Neural cell (in vitro differentiated cells): Measurements from ENCODE around the gene FHOD1. TPM values are rescaled to one million over a fixed set of nuclear protein-coding genes. Genes with fewer than 3 reads are reported as not detected.

ENCODE experiments used
- H2AFZ ChIP-seq: fragments of 200-600, 300-800 bp; sonication (generic), shearing (Covaris generic); 2 replicates; pipeline ENCODE4 v1.6.0; 2014; ENCODE audit warnings: low read depth, mild to moderate bottlenecking, antibody characterized with exemption, low read length, moderate library complexity
- H3F3A ChIP-seq: fragments of 200-600 bp; shearing (Covaris generic); 2 replicates; pipeline ENCODE4 v1.6.1; 2016; ENCODE audit warnings: mild to moderate bottlenecking, moderate library complexity, mixed read lengths, antibody characterized with exemption, low read length; ENCODE audit not compliant: insufficient read depth, poor library complexity, severe bottlenecking
- H3K27ac ChIP-seq: fragments of 200-600, 300-800 bp; sonication (generic), shearing (Covaris generic); 2 replicates; pipeline ENCODE4 v1.5.1; 2014; ENCODE audit warnings: mild to moderate bottlenecking, low read length, moderate library complexity
- H3K27me3 ChIP-seq: fragments of 300-800, 200-600 bp; sonication (generic), shearing (Covaris generic); 2 replicates; pipeline ENCODE4 v1.6.0; 2014; ENCODE audit warnings: mild to moderate bottlenecking, low read depth, low read length, moderate library complexity; ENCODE audit not compliant: insufficient read depth
- H3K36me3 ChIP-seq: fragments of 300-800, 200-600 bp; sonication (generic), shearing (Covaris generic); 2 replicates; pipeline ENCODE4 v1.5.1; 2014; ENCODE audit warnings: mild to moderate bottlenecking, antibody characterized with exemption, low read length, moderate library complexity; ENCODE audit not compliant: insufficient read depth
- H3K4me2 ChIP-seq: fragments of 300-800, 200-600 bp; sonication (generic), shearing (Covaris generic); 2 replicates; pipeline ENCODE4 v1.6.0; 2014; ENCODE audit warnings: mild to moderate bottlenecking, low read length
- H3K4me3 ChIP-seq: fragments of 300-800, 200-600 bp; sonication (generic), shearing (Covaris generic); 2 replicates; pipeline ENCODE4 v1.5.1; 2014; ENCODE audit warnings: mild to moderate bottlenecking, low read length, moderate library complexity
- H3K79me2 ChIP-seq: fragments of 200-600 bp; shearing (Covaris generic); replicated peaks from 2 replicates; pipeline ENCODE4 v1.6.0; 2014; ENCODE audit warnings: mild to moderate bottlenecking, low read length, moderate library complexity; ENCODE audit not compliant: insufficient read depth
- H3K9ac ChIP-seq: fragments of 300-800, 200-600 bp; sonication (generic), shearing (Covaris generic); 2 replicates; pipeline ENCODE4 v1.6.1; 2016; ENCODE audit warnings: mild to moderate bottlenecking, low read length, mixed read lengths
- H3K9me2 ChIP-seq: fragments of 200-600 bp; shearing (Covaris generic); 2 replicates; pipeline ENCODE4 v1.6.1; 2016; ENCODE audit warnings: mild to moderate bottlenecking, low read length, mixed read lengths; ENCODE audit not compliant: insufficient read depth
- H3K9me3 ChIP-seq: fragments of 200-600, 300-800 bp; sonication (generic), shearing (Covaris generic); 2 replicates; pipeline ENCODE4 v1.6.1; 2016; ENCODE audit warnings: mild to moderate bottlenecking, mixed run types, low read length, moderate library complexity, mixed read lengths
- H4K20me1 ChIP-seq: fragments of 200-600 bp; shearing (Covaris generic); 2 replicates; pipeline ENCODE4 v1.6.1; 2016; ENCODE audit warnings: mild to moderate bottlenecking, mixed run types; ENCODE audit not compliant: insufficient read depth
- EP300 ChIP-seq: fragments of 450-650 bp; conservative IDR thresholded peaks from 2 replicates; pipeline ENCODE4 v1.6.1; 2014; ENCODE audit warnings: antibody characterized with exemption, mild to moderate bottlenecking, moderate library complexity; ENCODE audit not compliant: poor library complexity, severe bottlenecking
- EZH2 ChIP-seq: fragments of 200-600, 300-800 bp; shearing (Covaris generic), sonication (generic); IDR thresholded peaks from 2 replicates; pipeline ENCODE4 v1.6.1; 2014; ENCODE audit warnings: antibody characterized with exemption, low read length, borderline replicate concordance, mild to moderate bottlenecking; ENCODE audit not compliant: insufficient read depth, poor library complexity, severe bottlenecking
- MXI1 ChIP-seq: fragments of 450-650 bp; conservative IDR thresholded peaks from 2 replicates; pipeline ENCODE4 v1.6.1; 2014; ENCODE audit warnings: antibody characterized with exemption, mild to moderate bottlenecking; ENCODE audit not compliant: poor library complexity, severe bottlenecking
- POLR2AphosphoS5 ChIP-seq: IDR thresholded peaks from 2 replicates; pipeline ENCODE4 v1.6.1; 2012
- RAD21 ChIP-seq: fragments of 450-650 bp; conservative IDR thresholded peaks from 2 replicates; pipeline ENCODE4 v1.6.1; 2014; ENCODE audit warnings: antibody characterized with exemption, mild to moderate bottlenecking, moderate library complexity
- SMC3 ChIP-seq: fragments of 450-650 bp; conservative IDR thresholded peaks from 2 replicates; pipeline ENCODE4 v1.6.1; 2014; ENCODE audit warnings: antibody characterized with exemption, mild to moderate bottlenecking, moderate library complexity; ENCODE audit not compliant: poor library complexity
- TAF1 ChIP-seq: IDR thresholded peaks from 2 replicates; pipeline ENCODE4 v1.6.1; 2012; ENCODE audit warnings: low read depth
- polyA plus RNA-seq: library from polyadenylated mRNA; depleted of rRNA; stranded (reverse); fragments of >200 nt; gene quantifications from 2 replicates; pipeline ENCODE4 v1.2.3, GENCODE V29; 2014
- TF ChIP-seq, protein P1 (sequence below): IDR thresholded peaks from 2 replicates; pipeline ENCODE4 v1.6.1; 2012; ENCODE audit warnings: borderline replicate concordance
- TF ChIP-seq, protein P2 (sequence below): fragments of 450-650 bp; IDR thresholded peaks from 2 replicates; pipeline ENCODE4 v1.5.1; 2014; ENCODE audit warnings: antibody characterized with exemption, mild to moderate bottlenecking, moderate library complexity; ENCODE audit not compliant: poor library complexity, severe bottlenecking

Gene FHOD1
- polyA plus RNA-seq, 1 donor from 2014 or later: 6.3 TPM

DNA sequence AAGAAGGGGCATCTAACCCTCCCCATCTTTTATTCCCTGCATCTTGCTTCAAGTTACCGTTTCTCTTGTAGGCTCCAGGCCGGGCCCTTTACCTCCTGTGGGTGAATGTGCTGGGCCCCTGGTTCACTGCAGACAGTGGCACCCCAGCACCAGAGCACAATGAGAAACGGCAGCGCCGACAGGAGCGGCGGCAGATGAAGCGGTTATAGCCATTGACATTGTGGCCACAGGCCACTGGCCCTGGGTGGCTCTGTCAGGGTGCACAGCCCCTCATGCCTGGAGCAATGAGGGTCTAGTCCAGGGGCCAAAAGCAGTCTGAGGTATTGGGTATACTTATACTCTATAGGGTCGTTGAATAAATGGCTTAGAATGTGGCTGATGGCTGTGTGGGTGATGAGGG lies 18.4 kb downstream of the FHOD1 start:
- Histone ChIP-seq H2AFZ (no peak overlapping the region), H3K4me3 (no peak overlapping the region), H3K79me2 (peaks cover 12% of the 10 kb centered on the region), H4K20me1 (no peaks in the 10 kb centered on the region), H3K4me2 (no peak overlapping the region), H3K9ac (no peak overlapping the region), H3K9me3 (no peaks in the 10 kb centered on the region), H3F3A (no peaks in the 10 kb centered on the region), H3K27me3 (no peaks in the 10 kb centered on the region), H3K9me2 (no peaks in the 10 kb centered on the region), H3K27ac (no peak overlapping the region), H3K36me3 (no peaks in the 10 kb centered on the region)
- TF ChIP-seq TAF1 (no peak), EZH2 (no peak), POLR2AphosphoS5 (no peak), SMC3 (no peak), RAD21 (no peak)

DNA sequence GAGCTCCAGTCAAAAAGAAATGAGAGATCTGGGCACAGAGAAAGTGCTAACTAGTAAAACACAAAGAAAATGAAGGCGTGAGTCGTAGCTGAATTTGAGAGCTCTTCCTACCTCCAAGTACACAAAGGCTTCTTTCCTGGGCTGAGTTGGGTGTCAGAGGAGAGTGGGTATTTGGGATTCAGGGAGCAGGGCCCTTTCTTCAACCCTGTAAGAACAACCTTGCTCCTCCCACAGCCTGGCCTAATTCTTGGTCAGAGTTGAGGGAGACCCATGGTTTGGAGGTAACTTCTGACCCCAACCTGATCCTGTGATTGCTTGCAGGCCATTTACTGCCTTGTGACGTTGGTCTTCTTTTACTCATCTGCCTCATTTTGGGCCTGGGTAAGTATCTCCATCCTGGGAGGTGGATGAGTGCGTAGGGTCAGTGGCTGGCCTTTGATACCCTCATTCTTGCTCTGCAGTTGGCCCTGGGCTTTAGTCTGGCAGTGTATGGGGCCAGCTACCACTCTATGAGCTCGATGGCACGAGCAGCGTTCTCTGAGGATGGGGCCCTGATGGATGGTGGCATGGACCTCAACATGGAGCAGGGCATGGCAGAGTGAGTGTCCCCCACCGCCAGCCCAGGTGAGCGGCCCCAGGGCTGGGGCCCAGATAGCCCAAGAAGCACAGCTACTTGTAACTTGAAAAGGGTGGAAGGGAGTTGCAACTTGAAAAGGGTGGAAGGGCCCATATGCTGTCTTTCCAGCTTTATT lies 19.1 kb downstream of the FHOD1 start:
- no peak overlapping the region for H3K27ac ChIP-seq
- TF ChIP-seq EZH2 (no peak), TAF1 (no peak), SMC3 (no peak), EP300 (no peak), POLR2AphosphoS5 (no peak), RAD21 (no peak), MXI1 (no peak)
- TF ChIP-seq, protein P1, sequence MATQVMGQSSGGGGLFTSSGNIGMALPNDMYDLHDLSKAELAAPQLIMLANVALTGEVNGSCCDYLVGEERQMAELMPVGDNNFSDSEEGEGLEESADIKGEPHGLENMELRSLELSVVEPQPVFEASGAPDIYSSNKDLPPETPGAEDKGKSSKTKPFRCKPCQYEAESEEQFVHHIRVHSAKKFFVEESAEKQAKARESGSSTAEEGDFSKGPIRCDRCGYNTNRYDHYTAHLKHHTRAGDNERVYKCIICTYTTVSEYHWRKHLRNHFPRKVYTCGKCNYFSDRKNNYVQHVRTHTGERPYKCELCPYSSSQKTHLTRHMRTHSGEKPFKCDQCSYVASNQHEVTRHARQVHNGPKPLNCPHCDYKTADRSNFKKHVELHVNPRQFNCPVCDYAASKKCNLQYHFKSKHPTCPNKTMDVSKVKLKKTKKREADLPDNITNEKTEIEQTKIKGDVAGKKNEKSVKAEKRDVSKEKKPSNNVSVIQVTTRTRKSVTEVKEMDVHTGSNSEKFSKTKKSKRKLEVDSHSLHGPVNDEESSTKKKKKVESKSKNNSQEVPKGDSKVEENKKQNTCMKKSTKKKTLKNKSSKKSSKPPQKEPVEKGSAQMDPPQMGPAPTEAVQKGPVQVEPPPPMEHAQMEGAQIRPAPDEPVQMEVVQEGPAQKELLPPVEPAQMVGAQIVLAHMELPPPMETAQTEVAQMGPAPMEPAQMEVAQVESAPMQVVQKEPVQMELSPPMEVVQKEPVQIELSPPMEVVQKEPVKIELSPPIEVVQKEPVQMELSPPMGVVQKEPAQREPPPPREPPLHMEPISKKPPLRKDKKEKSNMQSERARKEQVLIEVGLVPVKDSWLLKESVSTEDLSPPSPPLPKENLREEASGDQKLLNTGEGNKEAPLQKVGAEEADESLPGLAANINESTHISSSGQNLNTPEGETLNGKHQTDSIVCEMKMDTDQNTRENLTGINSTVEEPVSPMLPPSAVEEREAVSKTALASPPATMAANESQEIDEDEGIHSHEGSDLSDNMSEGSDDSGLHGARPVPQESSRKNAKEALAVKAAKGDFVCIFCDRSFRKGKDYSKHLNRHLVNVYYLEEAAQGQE: no peak
- TF ChIP-seq, protein P2, sequence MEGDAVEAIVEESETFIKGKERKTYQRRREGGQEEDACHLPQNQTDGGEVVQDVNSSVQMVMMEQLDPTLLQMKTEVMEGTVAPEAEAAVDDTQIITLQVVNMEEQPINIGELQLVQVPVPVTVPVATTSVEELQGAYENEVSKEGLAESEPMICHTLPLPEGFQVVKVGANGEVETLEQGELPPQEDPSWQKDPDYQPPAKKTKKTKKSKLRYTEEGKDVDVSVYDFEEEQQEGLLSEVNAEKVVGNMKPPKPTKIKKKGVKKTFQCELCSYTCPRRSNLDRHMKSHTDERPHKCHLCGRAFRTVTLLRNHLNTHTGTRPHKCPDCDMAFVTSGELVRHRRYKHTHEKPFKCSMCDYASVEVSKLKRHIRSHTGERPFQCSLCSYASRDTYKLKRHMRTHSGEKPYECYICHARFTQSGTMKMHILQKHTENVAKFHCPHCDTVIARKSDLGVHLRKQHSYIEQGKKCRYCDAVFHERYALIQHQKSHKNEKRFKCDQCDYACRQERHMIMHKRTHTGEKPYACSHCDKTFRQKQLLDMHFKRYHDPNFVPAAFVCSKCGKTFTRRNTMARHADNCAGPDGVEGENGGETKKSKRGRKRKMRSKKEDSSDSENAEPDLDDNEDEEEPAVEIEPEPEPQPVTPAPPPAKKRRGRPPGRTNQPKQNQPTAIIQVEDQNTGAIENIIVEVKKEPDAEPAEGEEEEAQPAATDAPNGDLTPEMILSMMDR: no peak
- H3F3A ChIP-seq: no peaks in the 10 kb centered on the region
- H3K36me3 ChIP-seq: no peaks in the 10 kb centered on the region
- peak overlapping the region; percentile 74 for H3K4me2 ChIP-seq
- H4K20me1 ChIP-seq: no peaks in the 10 kb centered on the region
- no peaks in the 10 kb centered on the region for H3K9me2 ChIP-seq
- H2AFZ ChIP-seq: no peak overlapping the region
- no peaks in the 10 kb centered on the region for H3K27me3 ChIP-seq
- H3K79me2 ChIP-seq: peaks cover 12% of the 10 kb centered on the region
- H3K9ac ChIP-seq: peak overlapping the region; percentile 94
- H3K9me3 ChIP-seq: no peaks in the 10 kb centered on the region
- peak overlapping the region; percentile 72 for H3K4me3 ChIP-seq
